HEK293 (cell line): ENCODE results near the gene A2ML1.

Experiments
- FEZF1 ChIP-seq: fragments of 450-650 bp; formaldehyde crosslinking; IDR thresholded peaks from 2 replicates; pipeline ENCODE4 v1.5.1; 2016; ENCODE audit warnings: missing biosample characterization, missing genetic modification characterization
- GFI1B ChIP-seq: fragments of 450-650 bp; formaldehyde crosslinking; IDR thresholded peaks from 2 replicates; pipeline ENCODE4 v1.5.1; 2016; ENCODE audit warnings: missing biosample characterization, missing genetic modification characterization
- MYNN ChIP-seq: fragments of 450-650 bp; formaldehyde crosslinking; IDR thresholded peaks from 2 replicates; pipeline ENCODE4 v1.5.1; 2016; ENCODE audit warnings: missing biosample characterization, missing genetic modification characterization, borderline replicate concordance
- MZF1 ChIP-seq: fragments of 450-650 bp; formaldehyde crosslinking; IDR thresholded peaks from 2 replicates; pipeline ENCODE4 v1.5.1; 2017; ENCODE audit warnings: missing biosample characterization, missing genetic modification characterization, borderline replicate concordance
- SALL2 ChIP-seq: fragments of 450-650 bp; formaldehyde crosslinking; IDR thresholded peaks from 2 replicates; pipeline ENCODE4 v1.5.0; 2017; ENCODE audit warnings: missing biosample characterization, mild to moderate bottlenecking, missing genetic modification characterization, borderline replicate concordance
- SCRT1 ChIP-seq: fragments of 450-650 bp; formaldehyde crosslinking; IDR thresholded peaks from 2 replicates; pipeline ENCODE4 v1.5.1; 2016; ENCODE audit warnings: missing biosample characterization, missing genetic modification characterization, borderline replicate concordance
- SP2 ChIP-seq: fragments of 450-650 bp; formaldehyde crosslinking; IDR thresholded peaks from 2 replicates; pipeline ENCODE4 v1.5.1; 2016; ENCODE audit warnings: missing biosample characterization, missing genetic modification characterization
- SP3 ChIP-seq: fragments of 450-650 bp; formaldehyde crosslinking; IDR thresholded peaks from 2 replicates; pipeline ENCODE4 v1.5.1; 2016; ENCODE audit warnings: missing biosample characterization, missing genetic modification characterization
- ZBTB17 ChIP-seq: fragments of 450-650 bp; formaldehyde crosslinking; IDR thresholded peaks from 2 replicates; pipeline ENCODE4 v1.5.1; 2016; ENCODE audit warnings: missing biosample characterization, missing genetic modification characterization
- ZBTB21 ChIP-seq: fragments of 450-650 bp; formaldehyde crosslinking; IDR thresholded peaks from 2 replicates; pipeline ENCODE4 v1.5.1; 2017; ENCODE audit warnings: missing biosample characterization, missing genetic modification characterization
- ZBTB48 ChIP-seq: fragments of 450-650 bp; formaldehyde crosslinking; IDR thresholded peaks from 2 replicates; pipeline ENCODE4 v1.5.1; 2016; ENCODE audit warnings: missing biosample characterization, missing genetic modification characterization
- ZNF132 ChIP-seq: fragments of 450-650 bp; formaldehyde crosslinking; IDR thresholded peaks from 2 replicates; pipeline ENCODE4 v1.5.1; 2017; ENCODE audit warnings: missing biosample characterization, missing genetic modification characterization, borderline replicate concordance
- ZNF157 ChIP-seq: fragments of 450-650 bp; formaldehyde crosslinking; IDR thresholded peaks from 2 replicates; pipeline ENCODE4 v1.5.1; 2016; ENCODE audit warnings: missing biosample characterization, missing genetic modification characterization
- ZNF341 ChIP-seq: fragments of 450-650 bp; formaldehyde crosslinking; IDR thresholded peaks from 2 replicates; pipeline ENCODE4; 2016; ENCODE audit warnings: low read depth, missing biosample characterization, missing genetic modification characterization
- ZNF394 ChIP-seq: fragments of 450-650 bp; formaldehyde crosslinking; IDR thresholded peaks from 2 replicates; pipeline ENCODE4 v1.5.1; 2016; ENCODE audit warnings: missing biosample characterization, missing genetic modification characterization, mild to moderate bottlenecking, moderate library complexity, borderline replicate concordance
- ZNF423 ChIP-seq: fragments of 450-650 bp; formaldehyde crosslinking; IDR thresholded peaks from 2 replicates; pipeline ENCODE4 v1.5.1; 2016; ENCODE audit warnings: missing biosample characterization, missing genetic modification characterization
- ZNF501 ChIP-seq: fragments of 450-650 bp; formaldehyde crosslinking; IDR thresholded peaks from 2 replicates; pipeline ENCODE4 v1.5.1; 2016; ENCODE audit warnings: missing biosample characterization, missing genetic modification characterization
- ZNF555 ChIP-seq: fragments of 450-650 bp; formaldehyde crosslinking; conservative IDR thresholded peaks from 2 replicates; pipeline ENCODE4 v1.5.1; 2017; ENCODE audit warnings: missing biosample characterization, mild to moderate bottlenecking, missing genetic modification characterization, inconsistent platforms
- ZNF558 ChIP-seq: fragments of 450-650 bp; formaldehyde crosslinking; IDR thresholded peaks from 2 replicates; pipeline ENCODE4 v1.5.1; 2016; ENCODE audit warnings: missing biosample characterization, missing genetic modification characterization
- ZNF561 ChIP-seq: fragments of 450-650 bp; IDR thresholded peaks from 2 replicates; pipeline ENCODE4 v1.5.1; 2018; ENCODE audit warnings: missing biosample characterization, missing genetic modification characterization, borderline replicate concordance
- TF ChIP-seq, protein P1 (sequence below): fragments of 450-650 bp; formaldehyde crosslinking; IDR thresholded peaks from 2 replicates; pipeline ENCODE4 v1.5.1; 2016; ENCODE audit warnings: missing biosample characterization, missing genetic modification characterization
- TF ChIP-seq, protein P2 (sequence below): fragments of 450-650 bp; IDR thresholded peaks from 2 replicates; pipeline ENCODE4 v1.5.1; 2018; ENCODE audit warnings: missing biosample characterization, missing genetic modification characterization
- TF ChIP-seq, protein P3 (sequence below): fragments of 450-650 bp; formaldehyde crosslinking; IDR thresholded peaks from 2 replicates; pipeline ENCODE4 v1.5.1; 2017; ENCODE audit warnings: missing biosample characterization, missing genetic modification characterization
- TF ChIP-seq, protein P4 (sequence below): fragments of 450-650 bp; formaldehyde crosslinking; conservative IDR thresholded peaks from 2 replicates; pipeline ENCODE4 v1.5.1; 2016; ENCODE audit warnings: low read depth, missing biosample characterization, missing genetic modification characterization

A2ML1 gene

DNA sequence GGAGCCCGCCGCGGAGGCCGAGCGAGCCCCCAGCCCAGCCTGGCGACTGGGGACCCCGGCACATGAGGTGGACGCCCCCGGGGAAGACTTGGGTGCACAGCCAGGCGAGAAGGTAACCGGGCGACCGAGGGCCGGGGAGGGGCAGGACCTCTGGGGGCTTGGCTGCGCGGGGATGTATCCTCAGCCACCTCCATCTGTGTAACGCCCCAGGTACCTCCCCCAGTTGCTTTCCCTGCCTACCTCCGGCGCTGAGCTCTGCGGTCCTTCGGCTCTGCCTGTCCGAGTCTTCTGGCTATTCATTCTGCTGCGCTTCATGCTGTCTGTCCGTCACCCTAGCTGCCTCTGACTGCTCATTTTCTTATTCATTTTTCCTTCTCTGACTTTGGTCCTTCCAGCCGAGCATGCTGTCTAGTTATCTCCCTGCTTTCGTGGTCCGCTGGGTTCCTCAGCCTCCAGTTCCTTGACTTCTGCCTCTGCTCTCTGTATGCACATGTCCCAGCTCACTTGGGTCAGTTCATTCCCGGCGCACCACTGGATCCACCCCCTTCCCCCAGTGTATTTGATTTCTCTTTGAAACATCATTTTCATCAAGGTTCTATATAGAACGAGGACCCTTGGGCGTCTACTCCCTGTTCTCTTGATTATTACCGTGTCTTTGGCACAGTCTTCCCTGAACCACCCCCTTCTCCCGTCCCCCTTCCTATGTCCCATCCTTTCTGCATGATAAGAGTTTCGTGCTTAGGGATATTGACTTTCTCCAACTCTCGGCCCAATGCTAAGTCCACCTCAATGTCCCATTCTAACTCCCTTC is 92.5 kb downstream of the A2ML1 start (continued):
- no peak for TF ChIP-seq ZNF394 (tag by site-specific recombination)
- no peak for TF ChIP-seq SCRT1
- no peak for TF ChIP-seq MYNN (tag by site-specific recombination)
- TF ChIP-seq, protein P1, sequence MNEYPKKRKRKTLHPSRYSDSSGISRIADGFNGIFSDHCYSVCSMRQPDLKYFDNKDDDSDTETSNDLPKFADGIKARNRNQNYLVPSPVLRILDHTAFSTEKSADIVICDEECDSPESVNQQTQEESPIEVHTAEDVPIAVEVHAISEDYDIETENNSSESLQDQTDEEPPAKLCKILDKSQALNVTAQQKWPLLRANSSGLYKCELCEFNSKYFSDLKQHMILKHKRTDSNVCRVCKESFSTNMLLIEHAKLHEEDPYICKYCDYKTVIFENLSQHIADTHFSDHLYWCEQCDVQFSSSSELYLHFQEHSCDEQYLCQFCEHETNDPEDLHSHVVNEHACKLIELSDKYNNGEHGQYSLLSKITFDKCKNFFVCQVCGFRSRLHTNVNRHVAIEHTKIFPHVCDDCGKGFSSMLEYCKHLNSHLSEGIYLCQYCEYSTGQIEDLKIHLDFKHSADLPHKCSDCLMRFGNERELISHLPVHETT = no peak
- no peak for TF ChIP-seq ZNF423 (tag by site-specific recombination)
- TF ChIP-seq ZBTB48 = no peak
- peak; percentile 98 for TF ChIP-seq ZBTB17 (tag by site-specific recombination)
- TF ChIP-seq ZNF132 = no peak
- no peak for TF ChIP-seq MZF1 (tag by site-specific recombination)
- TF ChIP-seq SALL2 (tag by site-specific recombination) = no peak
- no peak for TF ChIP-seq ZNF558
- TF ChIP-seq SP3 (tag by site-specific recombination) = peak; percentile 85
- TF ChIP-seq, protein P2, sequence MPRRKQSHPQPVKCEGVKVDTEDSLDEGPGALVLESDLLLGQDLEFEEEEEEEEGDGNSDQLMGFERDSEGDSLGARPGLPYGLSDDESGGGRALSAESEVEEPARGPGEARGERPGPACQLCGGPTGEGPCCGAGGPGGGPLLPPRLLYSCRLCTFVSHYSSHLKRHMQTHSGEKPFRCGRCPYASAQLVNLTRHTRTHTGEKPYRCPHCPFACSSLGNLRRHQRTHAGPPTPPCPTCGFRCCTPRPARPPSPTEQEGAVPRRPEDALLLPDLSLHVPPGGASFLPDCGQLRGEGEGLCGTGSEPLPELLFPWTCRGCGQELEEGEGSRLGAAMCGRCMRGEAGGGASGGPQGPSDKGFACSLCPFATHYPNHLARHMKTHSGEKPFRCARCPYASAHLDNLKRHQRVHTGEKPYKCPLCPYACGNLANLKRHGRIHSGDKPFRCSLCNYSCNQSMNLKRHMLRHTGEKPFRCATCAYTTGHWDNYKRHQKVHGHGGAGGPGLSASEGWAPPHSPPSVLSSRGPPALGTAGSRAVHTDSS = no peak
- TF ChIP-seq ZNF341 (tag by site-specific recombination) = peak; percentile 73
- TF ChIP-seq, protein P3, sequence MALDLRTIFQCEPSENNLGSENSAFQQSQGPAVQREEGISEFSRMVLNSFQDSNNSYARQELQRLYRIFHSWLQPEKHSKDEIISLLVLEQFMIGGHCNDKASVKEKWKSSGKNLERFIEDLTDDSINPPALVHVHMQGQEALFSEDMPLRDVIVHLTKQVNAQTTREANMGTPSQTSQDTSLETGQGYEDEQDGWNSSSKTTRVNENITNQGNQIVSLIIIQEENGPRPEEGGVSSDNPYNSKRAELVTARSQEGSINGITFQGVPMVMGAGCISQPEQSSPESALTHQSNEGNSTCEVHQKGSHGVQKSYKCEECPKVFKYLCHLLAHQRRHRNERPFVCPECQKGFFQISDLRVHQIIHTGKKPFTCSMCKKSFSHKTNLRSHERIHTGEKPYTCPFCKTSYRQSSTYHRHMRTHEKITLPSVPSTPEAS (tag by site-specific recombination) = no peak
- TF ChIP-seq SP2 (tag by site-specific recombination) = peak; percentile 72
- no peak for TF ChIP-seq GFI1B
- peak; percentile 57 for TF ChIP-seq FEZF1 (tag by site-specific recombination)
- no peak for TF ChIP-seq ZNF555 (tag by site-specific recombination)
- peak; percentile 76; the same call in 1 of the 2 replicates for TF ChIP-seq ZNF501
- TF ChIP-seq ZNF157 (tag by site-specific recombination) = no peak
- TF ChIP-seq, protein P4, sequence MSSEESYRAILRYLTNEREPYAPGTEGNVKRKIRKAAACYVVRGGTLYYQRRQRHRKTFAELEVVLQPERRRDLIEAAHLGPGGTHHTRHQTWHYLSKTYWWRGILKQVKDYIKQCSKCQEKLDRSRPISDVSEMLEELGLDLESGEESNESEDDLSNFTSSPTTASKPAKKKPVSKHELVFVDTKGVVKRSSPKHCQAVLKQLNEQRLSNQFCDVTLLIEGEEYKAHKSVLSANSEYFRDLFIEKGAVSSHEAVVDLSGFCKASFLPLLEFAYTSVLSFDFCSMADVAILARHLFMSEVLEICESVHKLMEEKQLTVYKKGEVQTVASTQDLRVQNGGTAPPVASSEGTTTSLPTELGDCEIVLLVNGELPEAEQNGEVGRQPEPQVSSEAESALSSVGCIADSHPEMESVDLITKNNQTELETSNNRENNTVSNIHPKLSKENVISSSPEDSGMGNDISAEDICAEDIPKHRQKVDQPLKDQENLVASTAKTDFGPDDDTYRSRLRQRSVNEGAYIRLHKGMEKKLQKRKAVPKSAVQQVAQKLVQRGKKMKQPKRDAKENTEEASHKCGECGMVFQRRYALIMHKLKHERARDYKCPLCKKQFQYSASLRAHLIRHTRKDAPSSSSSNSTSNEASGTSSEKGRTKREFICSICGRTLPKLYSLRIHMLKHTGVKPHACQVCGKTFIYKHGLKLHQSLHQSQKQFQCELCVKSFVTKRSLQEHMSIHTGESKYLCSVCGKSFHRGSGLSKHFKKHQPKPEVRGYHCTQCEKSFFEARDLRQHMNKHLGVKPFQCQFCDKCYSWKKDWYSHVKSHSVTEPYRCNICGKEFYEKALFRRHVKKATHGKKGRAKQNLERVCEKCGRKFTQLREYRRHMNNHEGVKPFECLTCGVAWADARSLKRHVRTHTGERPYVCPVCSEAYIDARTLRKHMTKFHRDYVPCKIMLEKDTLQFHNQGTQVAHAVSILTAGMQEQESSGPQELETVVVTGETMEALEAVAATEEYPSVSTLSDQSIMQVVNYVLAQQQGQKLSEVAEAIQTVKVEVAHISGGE = peak; percentile 93
- no peak for TF ChIP-seq ZBTB21 (tag by site-specific recombination)
- TF ChIP-seq ZNF561 (tag by site-specific recombination) = no peak
